GM18861 (cell line): ENCODE data around the gene MICA.
"Not testable (repeated sequence)": the region's sequence is repeated elsewhere in the genome, so short reads cannot be mapped to it uniquely, and the experiment has no call there.

Source experiments
- ATAC-seq: cut with Tn5 transposase; IDR thresholded peaks from one replicate; pipeline ENCODE4 v1.9.1; 2021; ENCODE audit not compliant: unreplicated experiment

The MICA gene

DNA sequence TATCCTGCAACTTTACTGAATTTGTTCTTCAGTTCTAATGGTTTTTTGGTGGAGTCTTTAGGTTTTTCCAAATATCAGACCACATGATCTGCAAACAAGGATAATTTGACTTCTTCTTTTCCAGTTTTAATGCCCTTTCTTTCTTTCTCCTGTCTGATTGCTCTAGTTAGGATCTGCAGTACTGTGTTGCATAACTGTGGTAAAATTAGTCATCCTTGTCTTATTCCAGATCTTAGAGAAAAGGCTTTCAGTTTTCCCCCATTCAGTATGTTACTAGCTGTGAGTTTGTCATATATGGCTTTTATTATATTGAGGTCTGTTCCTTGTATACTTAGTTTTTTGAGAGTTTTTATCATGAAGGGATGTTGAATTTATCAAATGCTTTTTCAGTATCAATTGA lies 4.3 kb downstream of the MICA start:
- ATAC-seq = no peak

DNA sequence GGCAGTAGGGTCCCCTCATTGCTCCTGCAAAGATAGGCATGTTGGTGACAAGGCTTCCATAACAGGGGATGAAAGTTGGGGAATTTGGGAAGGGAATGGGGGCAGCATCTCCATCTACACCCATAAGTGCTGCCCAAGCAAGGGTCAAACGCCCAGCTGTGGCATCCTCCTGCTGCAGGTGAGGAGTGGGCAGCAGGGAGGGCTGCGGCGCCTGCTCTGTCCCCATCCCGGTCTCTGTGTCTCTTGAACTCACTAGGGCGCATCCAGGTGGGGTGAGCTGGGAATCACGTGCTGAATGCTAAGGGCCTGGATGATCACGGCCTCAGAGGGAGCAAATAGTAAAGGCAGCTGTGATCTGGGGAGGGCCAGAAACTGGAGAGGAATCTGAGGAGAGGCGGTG lies 9.1 kb downstream of the MICA start:
- ATAC-seq = no peak

DNA sequence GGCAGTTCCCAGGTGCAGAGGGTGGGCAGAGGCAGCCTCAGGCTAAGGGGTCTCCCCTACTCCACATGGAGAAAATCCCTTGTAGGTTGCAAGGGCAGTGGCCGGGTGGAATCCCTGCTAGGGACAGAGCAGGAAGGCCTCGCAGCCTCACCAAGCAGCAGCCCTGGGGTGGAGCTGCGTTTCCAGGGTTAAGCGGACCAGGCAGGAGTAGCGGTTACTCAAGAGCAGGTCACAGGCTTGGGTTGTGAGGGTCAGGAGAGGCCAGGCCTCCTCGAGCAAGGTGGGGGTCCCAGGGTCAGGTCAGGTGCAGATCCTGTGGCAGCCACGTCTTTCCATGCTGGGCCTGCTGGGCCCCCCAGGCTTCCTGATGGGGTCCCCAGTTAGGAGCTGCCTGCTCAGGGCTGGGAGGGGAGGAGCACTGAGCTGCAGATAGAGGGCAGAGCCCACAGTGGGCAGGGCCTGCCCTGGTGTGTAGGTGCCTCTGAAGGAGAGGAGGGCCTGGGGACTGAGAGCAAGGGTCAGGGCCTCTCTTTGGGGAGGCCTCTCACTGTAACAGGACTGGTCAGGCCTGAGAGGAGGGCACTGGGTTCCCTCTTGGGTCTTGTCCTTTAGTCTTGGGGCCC lies 10.9 kb downstream of the MICA start:
- ATAC-seq = not testable (repeated sequence)

DNA sequence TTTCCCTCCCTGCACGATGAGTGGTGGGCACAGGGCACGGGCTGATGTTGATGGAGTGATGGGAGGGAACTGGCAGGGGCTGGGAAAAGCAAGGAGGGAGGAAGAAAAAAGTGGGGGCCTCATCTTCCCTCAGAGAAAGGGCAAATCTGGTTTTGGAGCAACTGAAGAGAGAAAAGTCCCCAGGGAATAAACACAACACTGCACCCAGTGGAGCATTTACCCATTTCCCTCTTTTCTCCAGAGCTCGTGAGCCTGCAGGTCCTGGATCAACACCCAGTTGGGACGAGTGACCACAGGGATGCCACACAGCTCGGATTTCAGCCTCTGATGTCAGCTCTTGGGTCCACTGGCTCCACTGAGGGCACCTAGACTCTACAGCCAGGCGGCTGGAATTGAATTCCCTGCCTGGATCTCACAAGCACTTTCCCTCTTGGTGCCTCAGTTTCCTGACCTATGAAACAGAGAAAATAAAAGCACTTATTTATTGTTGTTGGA lies 11.4 kb downstream of the MICA start:
- no peak for ATAC-seq

DNA sequence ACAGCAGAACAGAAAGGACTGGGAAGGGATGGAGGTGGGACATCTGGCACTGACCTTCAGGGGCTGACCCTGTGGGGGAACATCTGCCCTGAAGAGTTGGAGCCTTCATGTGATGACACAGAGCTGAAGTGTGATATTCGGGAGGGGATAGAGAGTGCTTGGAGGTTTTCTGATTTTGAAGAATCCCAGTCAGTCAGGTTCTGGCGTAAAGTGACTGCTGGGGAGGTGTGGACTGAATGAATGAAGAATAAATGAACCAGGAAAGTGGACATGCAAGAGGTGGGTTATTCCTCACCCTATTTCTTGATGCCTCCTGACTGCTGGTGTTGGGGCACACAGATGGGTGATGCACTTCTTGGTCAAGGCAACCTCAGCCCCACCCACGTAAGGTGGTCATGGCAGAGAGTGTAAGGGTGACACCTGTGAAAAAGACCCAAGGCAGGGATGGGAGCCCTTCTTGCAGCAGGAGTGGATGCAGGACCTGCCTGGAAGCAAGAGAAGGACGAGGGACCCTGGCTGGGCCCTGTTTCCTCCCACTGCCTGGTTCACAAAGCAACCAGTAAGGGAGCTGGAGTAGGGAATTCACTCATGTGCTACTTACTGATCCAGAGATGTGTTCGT lies 13.1 kb downstream of the MICA start:
- ATAC-seq = no peak

DNA sequence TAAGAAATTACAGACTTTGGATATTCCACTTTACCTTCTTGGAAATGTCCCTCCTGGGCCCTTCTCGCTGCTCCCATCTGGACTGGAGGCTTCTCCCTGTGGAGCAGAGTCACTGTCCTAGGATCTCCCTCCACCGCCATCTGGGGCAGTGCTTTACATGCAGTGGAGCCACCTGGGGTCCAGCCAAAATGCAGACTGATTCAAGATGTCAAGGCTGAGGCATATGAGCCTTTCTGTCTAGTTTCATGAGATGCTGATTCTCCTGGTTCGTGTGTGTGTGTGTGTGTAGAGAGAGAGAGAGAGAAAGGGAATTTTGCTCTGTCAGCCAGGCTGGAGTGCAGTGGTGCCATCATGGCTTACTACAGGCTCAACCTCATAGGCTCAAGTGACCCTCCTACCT lies 14.9 kb downstream of the MICA start:
- no peak for ATAC-seq

DNA sequence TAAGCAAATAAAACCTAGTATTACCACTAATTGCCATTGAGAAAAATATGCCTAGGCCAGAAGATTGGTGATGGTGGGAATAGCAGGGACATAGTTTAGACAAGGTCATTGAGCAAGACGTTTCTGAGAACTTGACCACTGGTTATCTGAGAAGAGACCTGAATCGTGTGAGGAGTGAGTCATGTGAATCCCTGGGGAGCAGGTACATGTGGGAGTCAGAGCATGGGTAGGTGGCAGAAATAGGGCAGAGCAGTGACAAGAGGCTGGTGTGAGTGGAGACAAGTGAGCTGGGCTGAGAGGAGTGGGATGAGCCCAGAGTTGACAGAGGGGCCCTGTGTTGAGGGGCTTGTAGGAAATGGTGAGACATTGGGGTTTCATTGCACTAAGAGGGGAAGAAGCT lies 16.4 kb downstream of the MICA start:
- no peak for ATAC-seq

DNA sequence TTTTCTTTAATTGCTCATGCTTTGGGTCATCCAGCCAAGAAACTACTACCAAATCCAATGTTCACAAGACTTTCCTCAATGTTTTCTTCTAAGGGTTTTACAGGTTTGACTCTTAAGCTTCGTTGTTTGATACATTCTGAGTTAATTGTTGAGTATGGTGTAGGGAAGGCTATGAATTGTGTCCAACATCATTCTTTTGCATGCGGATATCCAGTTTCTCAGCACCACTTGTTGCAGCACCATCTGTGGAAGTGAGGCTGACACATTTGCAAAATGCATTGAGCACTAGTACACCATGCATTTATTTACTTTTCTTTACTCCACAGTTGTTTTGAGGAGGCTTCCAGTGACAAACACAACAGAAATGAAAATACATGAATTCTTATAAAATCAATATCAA lies 17.2 kb downstream of the MICA start:
- no peak for ATAC-seq

DNA sequence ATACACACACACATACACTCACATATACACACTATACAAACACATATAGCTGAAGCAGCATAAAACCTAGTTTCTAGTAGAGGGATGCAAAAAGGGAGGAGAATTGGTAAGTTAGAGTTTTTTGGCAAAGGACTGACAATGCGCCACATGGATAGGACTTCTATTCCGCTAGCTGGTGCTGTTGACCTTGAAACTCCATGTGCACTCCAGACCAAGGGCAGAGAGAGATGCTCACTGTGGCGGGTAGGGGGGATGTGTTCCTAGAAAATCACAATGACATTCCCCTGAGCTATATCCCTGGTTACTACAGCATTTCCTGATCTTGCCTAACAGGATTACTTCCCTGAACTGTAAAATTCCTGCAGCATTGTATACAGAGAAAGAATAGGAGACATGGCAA lies 19.2 kb downstream of the MICA start:
- ATAC-seq = no peak

DNA sequence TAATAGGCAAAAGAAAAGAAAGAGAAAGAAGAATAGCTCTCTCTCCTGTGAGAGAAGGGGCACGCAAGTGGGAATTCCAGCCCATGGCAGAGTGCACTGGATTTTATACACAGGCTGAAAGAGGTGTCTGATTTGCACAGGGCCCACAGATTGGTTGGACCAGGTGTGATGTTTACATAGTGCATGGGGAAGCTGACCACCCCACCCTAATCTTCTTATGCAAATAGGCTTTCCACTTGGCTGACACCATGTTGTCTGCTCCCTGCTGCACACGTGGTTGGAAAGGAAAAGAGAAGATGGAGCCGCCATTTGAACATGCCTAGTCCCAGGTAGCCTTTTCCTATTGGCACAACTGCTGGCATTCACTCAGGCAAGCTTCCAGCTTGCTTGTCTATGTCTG lies 20.2 kb downstream of the MICA start:
- no peak for ATAC-seq

DNA sequence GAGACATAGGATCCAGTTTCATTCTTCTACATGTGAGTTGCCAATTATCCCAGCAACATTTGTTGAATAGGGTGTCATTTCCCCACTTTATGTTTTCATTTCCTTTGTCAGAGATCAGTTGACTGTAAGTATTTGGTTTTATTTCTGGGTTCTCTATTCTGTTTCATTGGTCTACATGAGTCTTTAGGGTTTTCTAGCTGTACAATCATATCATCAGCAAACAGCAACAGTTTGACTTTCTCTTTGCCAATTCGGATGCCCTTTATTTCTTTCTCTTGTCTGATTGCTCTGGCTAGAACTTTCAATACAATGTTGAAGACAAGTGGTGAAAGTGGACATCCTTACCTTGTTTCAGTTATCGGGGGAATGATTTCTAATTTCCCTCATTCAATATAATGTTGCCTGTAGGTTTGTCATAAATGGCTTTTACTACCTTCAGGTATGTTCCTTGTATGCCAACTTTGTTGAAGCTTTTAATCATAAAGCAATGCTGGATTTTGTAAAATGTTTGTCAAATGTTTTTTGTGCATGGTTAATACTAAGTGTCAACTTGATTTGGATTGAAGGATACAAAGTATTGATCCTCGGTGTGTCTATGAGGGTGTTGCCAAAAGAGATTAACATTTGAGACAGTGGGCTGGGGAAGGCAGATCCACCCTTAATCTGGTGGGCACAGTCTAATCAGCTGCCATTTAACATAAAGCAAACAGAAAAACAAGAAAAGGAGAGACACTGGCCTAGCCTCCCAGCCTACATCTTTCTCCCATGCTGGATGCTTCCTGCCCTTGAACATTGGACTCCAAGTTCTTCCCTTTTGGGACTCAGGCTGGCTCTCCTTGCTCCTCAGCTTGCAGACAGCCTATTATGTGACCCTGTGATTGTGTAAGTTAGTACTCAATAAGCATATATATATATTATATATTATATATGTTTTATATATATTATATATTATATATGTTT lies 23.3 kb downstream of the MICA start:
- no peak for ATAC-seq

DNA sequence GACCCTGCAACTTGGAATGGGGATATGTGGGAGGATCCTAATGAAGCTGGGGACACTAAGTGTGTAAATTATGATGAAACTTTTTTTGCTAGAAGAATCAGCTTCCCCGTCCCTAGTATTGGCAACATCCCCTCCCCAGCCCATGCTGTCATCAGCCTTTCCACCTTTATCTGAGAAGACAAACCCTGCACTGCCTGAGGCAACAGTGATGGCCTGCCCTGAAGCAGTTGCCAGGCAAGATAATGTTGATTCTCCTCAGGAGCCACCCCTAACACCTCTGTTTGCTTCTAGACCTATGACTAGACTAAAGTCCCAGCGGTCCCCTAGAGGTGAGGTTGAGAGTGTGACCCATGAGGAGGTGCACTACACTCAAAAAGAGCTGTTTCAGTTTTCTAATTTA lies 27.1 kb downstream of the MICA start:
- no peak for ATAC-seq

DNA sequence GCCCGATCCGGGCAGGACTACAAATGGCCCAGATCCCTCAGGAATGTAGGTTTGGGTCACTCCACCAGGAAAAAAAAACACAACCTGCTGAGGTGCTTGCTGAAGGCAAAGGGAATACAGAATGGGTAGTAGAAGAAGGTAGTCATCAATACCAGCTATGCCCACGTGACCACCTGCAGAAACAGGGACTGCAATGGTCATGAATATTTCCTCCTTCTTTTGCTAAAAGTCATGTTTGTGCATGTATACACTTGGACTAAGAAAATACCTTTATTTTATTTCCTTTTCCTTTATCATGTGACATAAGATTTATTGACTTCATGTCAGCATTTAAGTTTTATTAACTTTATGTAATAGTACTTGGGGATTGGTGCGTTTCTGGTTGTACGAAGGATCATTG lies 31.7 kb downstream of the MICA start:
- ATAC-seq = not testable (repeated sequence)

DNA sequence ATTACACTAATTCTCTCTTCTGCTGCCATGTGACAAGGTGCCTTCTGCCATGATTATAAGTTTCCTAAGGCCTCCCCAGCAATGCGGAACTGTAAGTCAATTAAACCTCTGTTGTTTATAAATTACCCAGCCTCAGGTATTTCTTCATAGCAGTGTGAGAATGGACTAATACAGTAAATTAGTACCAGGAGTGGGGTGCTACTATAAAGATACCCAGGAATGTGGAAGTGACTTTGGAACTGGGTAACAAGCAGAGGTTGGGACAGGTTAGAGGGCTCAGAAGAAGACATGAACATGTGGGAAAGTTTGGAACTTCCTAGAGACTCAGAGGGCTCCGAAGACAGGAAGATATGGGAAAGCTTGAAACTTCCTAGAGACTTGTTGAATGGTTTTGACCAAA lies 34.8 kb downstream of the MICA start:
- no peak for ATAC-seq

DNA sequence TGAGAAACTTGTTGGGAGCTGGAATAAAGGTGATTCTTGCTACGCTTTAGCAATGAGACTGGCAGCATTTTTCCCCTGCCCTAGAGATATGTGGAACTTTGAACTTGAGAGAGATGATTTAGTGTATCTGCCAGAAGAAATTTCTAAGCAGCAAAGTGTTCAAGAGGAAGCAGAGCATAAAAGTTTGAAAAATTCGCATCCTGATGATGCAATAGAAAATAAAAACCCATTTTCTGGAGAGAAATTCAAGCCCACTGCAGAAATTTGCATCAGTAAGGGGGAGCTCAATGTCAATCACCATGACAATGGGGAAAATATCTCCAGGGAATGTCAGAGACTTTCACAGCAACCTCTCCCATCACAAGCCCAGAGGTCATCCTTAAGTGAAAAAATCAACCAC lies 35.3 kb downstream of the MICA start:
- ATAC-seq = no peak

DNA sequence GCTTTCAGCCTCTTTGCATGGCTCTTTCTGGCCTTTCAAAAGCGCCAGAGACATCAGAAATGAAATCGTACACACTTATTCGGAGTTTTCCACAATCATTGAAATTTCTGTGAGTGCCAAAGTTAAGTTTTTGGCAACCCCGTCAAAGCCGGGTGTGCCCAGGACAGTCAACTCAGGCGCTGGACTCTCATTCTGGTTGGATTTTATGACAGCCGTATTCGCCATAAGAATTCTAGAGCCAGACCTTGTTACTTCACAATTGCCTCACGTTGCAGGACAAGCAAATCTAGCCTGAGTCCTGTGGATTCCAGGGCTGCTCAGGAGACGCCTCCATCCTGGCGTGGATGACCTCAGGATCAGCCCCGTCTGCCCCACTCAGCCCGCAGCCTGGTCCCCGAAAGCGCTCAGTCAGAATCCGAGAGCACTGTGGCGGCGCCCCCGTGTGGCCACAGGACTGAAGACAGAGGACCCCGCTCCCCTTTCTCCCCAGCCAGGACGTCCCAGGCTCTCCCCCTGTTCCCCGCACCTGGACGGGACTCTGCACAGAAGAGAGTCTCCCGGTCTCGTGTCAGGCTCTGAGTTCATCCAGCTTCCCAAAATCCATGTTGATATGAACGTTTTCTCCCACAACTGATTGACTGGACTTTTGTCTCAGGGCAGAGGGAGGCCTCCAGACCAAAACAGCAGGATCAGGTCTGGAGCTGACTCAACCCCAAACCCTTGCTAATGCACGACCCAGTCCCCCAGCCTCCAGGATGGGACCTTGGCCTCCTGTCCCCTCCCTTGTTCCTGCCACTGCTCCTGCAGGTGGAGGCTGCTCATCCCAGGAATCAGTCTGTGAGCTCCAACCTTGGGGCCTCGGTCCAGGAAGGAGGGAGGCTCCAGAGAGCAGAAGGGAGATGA lies 38.2 kb downstream of the MICA start:
- no peak for ATAC-seq

DNA sequence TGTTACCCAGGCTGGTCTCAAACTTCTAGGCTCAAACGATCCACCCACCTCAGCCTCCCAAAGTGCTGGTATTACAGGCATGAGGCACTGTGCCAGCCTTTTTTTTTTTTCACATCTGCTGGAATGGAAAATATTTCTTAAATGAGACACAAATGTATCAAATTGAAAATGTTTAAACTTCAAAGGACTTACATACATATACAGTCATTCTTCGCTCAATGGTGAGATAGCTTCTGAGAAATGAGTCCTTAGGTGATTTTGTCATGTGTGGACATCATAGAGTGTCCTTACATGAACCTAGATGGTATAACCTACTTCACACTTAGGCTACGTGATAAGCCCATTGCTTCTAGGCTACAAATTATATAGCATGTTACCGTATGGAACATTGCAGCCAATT lies 43.1 kb downstream of the MICA start:
- ATAC-seq = no peak

DNA sequence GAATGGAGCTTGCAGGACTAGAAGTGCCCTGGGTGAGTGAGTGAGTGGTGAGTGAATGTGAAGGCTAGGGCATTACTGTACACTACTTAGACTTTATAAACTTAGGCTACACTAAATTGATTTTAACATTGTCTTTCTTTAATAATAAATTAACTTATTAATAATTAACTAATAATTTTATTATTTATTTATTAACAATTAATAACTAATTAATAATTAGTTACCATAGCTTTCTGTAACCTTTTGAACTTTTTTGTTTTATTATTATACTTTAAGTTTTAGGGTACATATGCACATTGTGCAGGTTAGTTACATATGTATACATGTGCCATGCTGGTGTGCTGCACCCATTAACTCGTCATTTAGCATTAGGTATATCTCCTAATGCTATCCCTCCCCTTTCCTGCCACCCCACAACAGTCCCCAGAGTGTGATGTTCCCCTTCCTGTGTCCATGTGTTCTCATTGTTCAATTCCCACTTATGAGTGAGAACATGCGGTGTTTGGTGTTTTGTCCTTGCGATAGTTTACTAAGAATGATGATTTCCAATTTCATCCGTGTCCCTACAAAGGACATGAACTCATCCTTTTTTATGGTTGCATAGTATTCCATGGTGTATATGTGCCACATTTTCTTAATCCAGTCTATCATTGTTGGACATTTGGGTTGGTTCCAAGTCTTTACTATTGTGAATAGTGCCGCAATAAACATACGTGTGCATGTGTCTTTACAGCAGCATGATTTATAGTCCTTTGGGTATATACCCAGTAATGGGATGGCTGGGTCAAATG lies 43.8 kb downstream of the MICA start:
- ATAC-seq = not testable (repeated sequence)

DNA sequence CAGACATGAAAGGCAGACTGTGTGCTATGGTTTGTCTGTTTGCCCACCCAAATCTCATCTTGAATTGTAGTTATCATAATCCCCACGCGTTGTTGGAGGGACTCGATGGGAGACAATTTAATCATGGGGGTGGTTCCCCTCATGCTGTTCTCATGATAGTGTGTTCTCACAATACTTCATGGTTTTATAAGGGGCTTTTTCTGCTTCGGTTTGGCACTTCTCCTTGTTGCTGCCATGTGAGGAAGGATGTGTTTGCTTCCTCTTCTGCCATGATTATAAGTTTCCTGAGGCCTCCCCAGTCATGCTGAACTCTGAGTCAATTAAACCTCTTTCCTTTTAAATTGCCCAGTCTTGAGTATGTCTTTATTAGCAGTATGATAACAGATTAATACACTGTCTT lies 47.4 kb downstream of the MICA start:
- no peak for ATAC-seq

DNA sequence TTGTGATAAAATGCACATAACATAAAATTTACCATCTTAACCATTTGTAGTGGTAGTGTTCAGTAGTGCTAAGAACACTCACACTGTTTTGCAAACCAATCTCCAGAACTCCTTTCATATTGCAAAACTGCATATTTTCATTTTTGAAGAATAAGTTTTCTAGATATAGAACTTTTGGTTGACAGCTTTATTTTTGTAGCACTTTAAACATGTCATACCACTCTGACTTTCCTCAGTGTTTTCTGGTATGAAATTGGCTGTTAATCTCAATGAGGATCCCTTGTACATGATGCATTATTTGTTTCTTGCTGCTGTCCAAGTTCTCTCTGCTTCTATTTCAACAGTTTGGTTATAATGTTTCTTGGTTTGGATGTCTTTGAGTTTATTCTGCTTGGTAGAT lies 49.5 kb downstream of the MICA start:
- no peak for ATAC-seq
